ENCODE results near the gene AKR7A3. TPM values are rescaled to one million over a fixed set of nuclear protein-coding genes. Genes with fewer than 3 reads are reported as not detected.

AKR7A3 gene
- total RNA-seq, 1 experiment from 2014 or later: 1.4 TPM

DNA sequence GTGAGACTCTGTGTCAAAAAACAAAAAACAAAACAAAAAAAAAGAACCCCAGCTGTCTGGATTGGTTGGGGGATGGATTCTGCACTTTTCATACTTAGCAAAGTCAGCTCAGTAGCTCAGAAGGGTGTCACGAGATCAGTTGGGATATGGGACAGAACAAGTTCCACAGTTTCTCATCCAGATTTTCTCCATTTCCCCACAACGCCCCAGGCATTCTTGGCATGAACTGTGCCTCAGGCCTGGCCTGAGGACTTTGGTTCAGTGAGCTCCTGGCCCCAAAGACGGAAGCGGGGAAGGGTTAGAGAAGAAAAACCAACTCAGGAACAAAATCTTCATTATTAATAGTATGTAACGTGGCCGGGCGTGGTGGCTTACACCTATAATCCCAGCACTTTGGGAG lies 21.5 kb upstream of the AKR7A3 start:
- Histone ChIP-seq H3K9me3 (ENCODE audit: control insufficient read depth, insufficient read depth, low read depth, low read length) (no peaks in the 10 kb centered on the region), H3K4me3 (ENCODE audit: low read depth in 2 of 2, low read length in 2 of 2) (no peak overlapping the region), H3K27ac (ENCODE audit: low read length) (no peak overlapping the region), H3K36me3 (ENCODE audit: control insufficient read depth, insufficient read depth, low read length) (no peaks in the 10 kb centered on the region), H3K4me1 (ENCODE audit: control insufficient read depth, insufficient read depth, low read length) (peaks cover 18% of the 10 kb centered on the region), H3K27me3 (ENCODE audit: control insufficient read depth, insufficient read depth, low read length) (no peaks in the 10 kb centered on the region)
- ChIA-PET POLR2A (no interaction called here), CTCF (interaction anchor here (0.6 kb wide), 1 partner anchor 1697 kb away, joined by 4 read pairs; no protein-coding TSS in a partner anchor)
- intact Hi-C loops (cut with micrococcal nuclease; ENCODE audit: unreplicated experiment): no loop called here
- no peak for TF ChIP-seq SIN3A (IDR thresholded peaks at IDR 0.05; ENCODE audit: borderline replicate concordance, insufficient read depth, low read depth, low read length)
- no peak for TF ChIP-seq TCF7L2 (IDR thresholded peaks at IDR 0.05; ENCODE audit: low read depth, low read length)
- TF ChIP-seq, protein P1, sequence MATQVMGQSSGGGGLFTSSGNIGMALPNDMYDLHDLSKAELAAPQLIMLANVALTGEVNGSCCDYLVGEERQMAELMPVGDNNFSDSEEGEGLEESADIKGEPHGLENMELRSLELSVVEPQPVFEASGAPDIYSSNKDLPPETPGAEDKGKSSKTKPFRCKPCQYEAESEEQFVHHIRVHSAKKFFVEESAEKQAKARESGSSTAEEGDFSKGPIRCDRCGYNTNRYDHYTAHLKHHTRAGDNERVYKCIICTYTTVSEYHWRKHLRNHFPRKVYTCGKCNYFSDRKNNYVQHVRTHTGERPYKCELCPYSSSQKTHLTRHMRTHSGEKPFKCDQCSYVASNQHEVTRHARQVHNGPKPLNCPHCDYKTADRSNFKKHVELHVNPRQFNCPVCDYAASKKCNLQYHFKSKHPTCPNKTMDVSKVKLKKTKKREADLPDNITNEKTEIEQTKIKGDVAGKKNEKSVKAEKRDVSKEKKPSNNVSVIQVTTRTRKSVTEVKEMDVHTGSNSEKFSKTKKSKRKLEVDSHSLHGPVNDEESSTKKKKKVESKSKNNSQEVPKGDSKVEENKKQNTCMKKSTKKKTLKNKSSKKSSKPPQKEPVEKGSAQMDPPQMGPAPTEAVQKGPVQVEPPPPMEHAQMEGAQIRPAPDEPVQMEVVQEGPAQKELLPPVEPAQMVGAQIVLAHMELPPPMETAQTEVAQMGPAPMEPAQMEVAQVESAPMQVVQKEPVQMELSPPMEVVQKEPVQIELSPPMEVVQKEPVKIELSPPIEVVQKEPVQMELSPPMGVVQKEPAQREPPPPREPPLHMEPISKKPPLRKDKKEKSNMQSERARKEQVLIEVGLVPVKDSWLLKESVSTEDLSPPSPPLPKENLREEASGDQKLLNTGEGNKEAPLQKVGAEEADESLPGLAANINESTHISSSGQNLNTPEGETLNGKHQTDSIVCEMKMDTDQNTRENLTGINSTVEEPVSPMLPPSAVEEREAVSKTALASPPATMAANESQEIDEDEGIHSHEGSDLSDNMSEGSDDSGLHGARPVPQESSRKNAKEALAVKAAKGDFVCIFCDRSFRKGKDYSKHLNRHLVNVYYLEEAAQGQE (IDR thresholded peaks at IDR 0.05; ENCODE audit: insufficient read depth in 1 of 2, low read depth in 2 of 2, low read length in 1 of 2): no peak
- no peak for TF ChIP-seq POLR2AphosphoS5 (IDR thresholded peaks at IDR 0.05; ENCODE audit: low read depth, low read length)
- TF ChIP-seq, protein P2, sequence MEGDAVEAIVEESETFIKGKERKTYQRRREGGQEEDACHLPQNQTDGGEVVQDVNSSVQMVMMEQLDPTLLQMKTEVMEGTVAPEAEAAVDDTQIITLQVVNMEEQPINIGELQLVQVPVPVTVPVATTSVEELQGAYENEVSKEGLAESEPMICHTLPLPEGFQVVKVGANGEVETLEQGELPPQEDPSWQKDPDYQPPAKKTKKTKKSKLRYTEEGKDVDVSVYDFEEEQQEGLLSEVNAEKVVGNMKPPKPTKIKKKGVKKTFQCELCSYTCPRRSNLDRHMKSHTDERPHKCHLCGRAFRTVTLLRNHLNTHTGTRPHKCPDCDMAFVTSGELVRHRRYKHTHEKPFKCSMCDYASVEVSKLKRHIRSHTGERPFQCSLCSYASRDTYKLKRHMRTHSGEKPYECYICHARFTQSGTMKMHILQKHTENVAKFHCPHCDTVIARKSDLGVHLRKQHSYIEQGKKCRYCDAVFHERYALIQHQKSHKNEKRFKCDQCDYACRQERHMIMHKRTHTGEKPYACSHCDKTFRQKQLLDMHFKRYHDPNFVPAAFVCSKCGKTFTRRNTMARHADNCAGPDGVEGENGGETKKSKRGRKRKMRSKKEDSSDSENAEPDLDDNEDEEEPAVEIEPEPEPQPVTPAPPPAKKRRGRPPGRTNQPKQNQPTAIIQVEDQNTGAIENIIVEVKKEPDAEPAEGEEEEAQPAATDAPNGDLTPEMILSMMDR (IDR thresholded peaks at IDR 0.05): no peak
- DNase-seq (ENCODE audit: low read depth, low spot score) (no peak), ATAC-seq (no peak)
- in situ Hi-C loops (cut with HindIII; ENCODE audit: low pct_unique_long_range_greater_than_20kb, low sequenced_read_pairs): no loop called here
- BruUV-seq (replicated peaks): no TSS peak

DNA sequence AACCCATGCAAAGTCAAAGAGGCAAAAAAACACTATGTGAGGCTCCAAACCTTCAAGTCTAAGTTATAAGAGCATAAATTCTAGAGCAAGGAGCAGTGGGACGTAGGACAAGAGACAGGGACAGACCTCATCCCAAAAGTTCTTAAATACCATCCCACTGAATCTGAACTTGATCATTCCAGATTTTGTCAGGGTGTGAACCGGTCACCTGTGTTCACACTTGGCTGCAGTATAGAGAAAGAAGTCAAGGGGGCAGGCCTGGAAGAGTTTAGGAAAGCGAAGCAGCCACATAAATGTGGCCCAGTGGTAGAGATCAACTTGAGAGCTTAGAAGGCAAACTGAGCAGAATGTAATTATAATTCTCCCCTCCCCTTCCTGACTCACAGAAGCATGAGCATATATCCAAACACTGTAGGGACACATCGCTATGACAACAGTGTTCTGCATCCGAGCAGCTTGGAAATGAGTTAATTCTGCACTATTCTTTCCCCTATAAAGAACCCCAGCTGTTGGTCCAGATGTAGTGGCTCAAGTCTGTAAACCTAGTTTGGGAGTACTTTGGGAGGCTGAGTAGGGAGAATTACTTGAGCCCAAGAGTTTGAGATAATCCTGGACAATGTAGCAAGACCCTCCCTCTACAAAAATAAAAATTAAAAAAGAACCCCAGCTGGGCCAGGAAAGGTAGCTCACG lies 20.7 kb upstream of the AKR7A3 start:
- DNase-seq (ENCODE audit: low read depth, low spot score): no peak
- intact Hi-C loops (cut with micrococcal nuclease; ENCODE audit: unreplicated experiment): no loop called here
- Histone ChIP-seq H3K9me3 (ENCODE audit: control insufficient read depth, insufficient read depth, low read depth, low read length) (no peaks in the 10 kb centered on the region), H3K4me3 (ENCODE audit: low read depth in 2 of 2, low read length in 2 of 2) (no peak overlapping the region), H3K27ac (ENCODE audit: low read length) (no peak overlapping the region), H3K4me1 (ENCODE audit: control insufficient read depth, insufficient read depth, low read length) (peaks cover 17% of the 10 kb centered on the region), H3K27me3 (ENCODE audit: control insufficient read depth, insufficient read depth, low read length) (no peaks in the 10 kb centered on the region), H3K36me3 (ENCODE audit: control insufficient read depth, insufficient read depth, low read length) (no peaks in the 10 kb centered on the region)
- ChIA-PET POLR2A (no interaction called here), CTCF (no interaction called here)
- in situ Hi-C loops (cut with HindIII; ENCODE audit: low pct_unique_long_range_greater_than_20kb, low sequenced_read_pairs): no loop called here
- no TSS peak for BruUV-seq (replicated peaks)
- TF ChIP-seq TCF7L2 (IDR thresholded peaks at IDR 0.05; ENCODE audit: low read depth, low read length): no peak
- TF ChIP-seq POLR2AphosphoS5 (IDR thresholded peaks at IDR 0.05; ENCODE audit: low read depth, low read length): no peak
- TF ChIP-seq SIN3A (IDR thresholded peaks at IDR 0.05; ENCODE audit: borderline replicate concordance, insufficient read depth, low read depth, low read length): no peak
- TF ChIP-seq, protein P2 (IDR thresholded peaks at IDR 0.05): no peak
- TF ChIP-seq, protein P1 (IDR thresholded peaks at IDR 0.05; ENCODE audit: insufficient read depth in 1 of 2, low read depth in 2 of 2, low read length in 1 of 2): no peak
- ATAC-seq: no peak
